ENCODE results near the gene PGRMC2. TPM values are rescaled to one million over a fixed set of nuclear protein-coding genes. Genes with fewer than 3 reads are reported as not detected.

Gene PGRMC2, protein sequence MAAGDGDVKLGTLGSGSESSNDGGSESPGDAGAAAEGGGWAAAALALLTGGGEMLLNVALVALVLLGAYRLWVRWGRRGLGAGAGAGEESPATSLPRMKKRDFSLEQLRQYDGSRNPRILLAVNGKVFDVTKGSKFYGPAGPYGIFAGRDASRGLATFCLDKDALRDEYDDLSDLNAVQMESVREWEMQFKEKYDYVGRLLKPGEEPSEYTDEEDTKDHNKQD
- total RNA-seq, result 28.2 and 39.7 TPM in 2 replicates

DNA sequence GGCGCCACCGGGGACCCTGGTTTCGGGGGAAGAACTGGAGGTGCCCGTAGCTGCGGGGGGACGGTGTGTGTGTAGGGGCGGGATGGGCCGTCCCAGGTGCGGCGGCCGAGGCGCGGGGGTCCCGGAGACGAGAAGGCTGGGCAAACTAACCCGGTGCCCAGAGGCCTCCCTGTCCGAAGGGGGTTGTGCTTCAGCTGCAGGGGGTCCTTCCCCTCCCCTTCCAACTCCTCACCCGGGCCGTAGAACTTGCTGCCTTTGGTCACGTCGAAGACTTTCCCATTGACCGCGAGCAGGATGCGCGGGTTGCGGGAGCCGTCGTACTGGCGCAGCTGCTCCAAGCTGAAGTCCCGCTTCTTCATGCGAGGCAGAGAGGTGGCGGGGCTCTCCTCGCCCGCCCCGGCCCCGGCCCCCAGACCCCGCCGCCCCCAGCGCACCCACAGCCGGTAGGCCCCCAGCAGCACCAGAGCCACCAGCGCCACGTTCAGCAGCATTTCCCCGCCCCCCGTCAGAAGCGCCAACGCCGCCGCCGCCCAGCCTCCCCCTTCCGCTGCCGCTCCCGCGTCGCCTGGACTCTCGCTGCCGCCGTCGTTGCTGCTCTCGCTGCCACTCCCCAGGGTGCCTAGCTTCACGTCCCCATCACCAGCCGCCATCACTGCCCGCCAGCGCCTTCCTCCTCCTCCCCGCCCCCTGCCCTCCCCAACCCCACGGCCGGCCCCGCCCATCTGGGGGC, at the start of gene PGRMC2:
PGRMC2 (minus strand) TSS at position 673 of the 730 bp plus-strand sequence; CDS start at position 650, 23 bp downstream.

Other genes starting within 250 kb of the PGRMC2 start
- gene LARP1B, start 226.5 kb downstream of the PGRMC2 start, total RNA-seq, result 18.6 and 23.4 TPM in 2 replicates

All from regular cardiac myocyte (primary cell).